ENCODE data around the gene KIFBP. TPM values are rescaled to one million over a fixed set of nuclear protein-coding genes. Genes with fewer than 3 reads are reported as not detected.
"Not testable (repeated sequence)": the region's sequence is repeated elsewhere in the genome, so short reads cannot be mapped to it uniquely, and the experiment has no call there.

The KIFBP gene
- polyA plus RNA-seq, 1 donor, result 23.9 TPM

DNA sequence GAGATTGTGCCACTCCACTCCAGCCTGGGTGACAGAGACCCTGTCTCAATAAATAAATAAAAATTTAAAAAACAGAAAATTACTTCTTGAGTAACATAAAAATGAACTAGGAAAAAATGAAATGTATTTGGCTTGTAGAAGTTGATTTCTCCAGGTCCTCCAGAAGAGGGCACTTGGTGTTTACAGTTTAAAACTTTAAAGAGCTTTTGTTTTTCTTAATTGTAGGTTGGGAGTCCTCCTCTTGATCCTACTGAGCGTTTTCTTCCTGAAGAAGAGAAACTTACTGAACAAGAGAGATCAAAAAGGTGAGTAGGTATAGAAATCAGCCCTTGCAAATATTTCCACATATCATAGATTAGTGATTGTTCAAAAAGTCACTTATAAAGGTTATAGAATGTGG, 16.2 kb downstream of the KIFBP start:
- DNase-seq, result no peak

DNA sequence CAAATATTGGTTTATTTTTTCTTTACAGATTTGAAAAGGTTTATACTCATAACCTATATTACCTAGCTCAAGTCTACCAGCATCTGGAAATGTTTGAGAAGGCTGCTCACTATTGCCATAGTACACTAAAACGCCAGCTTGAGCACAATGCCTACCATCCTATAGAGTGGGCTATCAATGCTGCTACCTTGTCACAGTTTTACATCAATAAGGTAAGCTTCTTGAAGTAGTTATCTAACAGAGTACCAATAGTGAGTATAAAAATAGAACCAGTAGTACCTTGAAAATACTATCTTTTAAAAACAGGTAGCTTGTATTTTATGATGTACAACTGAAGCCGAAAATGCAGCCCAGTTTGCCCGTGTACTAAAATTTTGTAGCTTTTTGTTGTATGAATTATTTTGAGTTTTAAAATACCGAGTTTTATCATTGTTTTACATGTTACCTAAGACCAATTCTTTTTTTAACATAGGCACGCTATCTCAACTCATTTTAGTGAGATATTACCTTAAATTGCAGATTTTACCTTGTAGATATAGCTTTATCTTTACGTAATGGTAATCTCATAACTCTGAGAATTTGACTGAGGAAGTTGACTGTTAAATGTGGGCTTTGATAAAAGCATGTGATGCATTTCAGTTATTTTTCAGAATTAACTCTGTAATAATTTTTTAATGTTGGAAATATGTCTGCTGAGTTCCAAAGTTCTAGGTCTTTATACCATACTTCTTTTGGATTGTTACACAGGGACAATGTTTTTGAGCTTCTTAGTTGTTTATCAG, 17.3 kb downstream of the KIFBP start:
- no peak for DNase-seq

DNA sequence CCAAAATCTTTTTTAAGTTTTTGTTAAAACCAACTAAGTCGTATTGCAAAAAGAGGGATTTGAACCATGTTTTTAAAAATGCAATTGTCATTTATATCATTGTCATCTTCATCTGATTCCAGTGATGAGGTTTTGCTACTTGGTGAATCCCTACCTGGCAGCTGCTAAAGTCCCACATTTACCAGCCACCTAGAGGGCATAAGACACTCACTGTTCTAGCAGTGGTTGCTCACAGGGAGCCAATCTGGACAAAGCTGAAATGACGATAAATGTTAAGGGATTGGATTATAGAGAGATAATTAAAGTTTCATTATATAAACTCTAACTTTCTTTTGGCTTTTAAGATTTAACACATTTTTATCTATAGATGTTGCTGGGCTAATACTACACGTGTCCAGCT, 18.7 kb downstream of the KIFBP start:
- no peak for DNase-seq

DNA sequence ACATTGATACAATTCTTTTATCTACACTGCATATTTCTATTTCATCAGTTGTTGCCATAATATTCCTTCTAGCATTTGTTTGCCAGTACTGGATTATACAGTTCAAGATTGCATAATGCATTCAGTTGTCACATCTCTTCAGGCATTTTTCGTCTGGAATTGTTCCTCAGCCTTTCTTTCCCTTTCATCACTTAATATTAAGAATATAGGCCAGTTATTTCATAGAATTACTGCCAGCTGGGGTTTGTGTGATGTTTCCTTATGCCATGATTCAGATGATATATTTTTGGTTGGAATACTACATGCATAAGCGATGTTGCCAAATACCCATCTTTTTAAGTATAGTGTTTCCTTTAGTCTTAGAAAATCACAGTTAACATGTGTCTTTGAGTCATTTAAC, 20.8 kb downstream of the KIFBP start:
- DNase-seq, result no peak

DNA sequence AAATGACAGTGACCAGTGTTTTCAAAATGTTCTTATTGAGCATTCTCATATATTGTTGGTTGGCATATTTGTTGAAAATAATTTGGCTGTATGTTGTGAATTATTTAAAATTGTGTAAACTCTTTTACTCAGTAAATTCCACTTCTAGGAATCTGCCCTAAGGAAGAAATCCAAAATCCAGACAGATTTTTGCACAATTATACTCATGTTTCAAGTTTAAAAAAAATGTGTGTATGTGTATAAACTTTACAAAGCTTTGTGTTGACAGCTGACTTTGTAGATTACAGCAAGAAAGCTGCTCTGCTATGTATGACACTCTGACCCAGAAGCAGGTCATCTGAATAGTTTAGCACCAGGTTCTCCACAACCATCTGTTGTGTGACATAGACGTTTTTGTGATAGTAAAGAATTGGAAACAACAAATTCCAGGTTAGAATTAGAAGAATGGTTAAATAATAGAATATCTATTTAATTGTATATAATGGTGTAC, 21.6 kb downstream of the KIFBP start:
- no peak for DNase-seq

DNA sequence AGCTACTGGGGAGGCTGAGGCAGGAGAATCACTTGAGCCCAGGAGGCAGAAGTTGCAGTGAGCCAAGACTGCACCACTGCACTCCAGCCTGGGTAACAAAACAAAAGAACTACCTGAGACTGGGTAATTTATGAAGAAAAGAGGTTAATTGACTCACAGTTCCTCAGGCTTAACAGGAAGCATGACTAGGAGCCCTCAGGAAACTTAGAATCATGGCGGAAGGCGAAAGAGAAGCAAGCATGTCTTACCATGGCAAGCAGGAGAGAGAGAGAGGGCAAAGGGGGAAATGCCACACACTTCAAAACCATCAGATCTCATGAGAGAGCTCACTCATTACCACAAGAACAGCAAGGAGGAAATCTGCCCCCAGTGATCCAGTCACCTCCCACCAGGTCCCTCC, 24.2 kb downstream of the KIFBP start:
- not testable (repeated sequence) for DNase-seq

DNA sequence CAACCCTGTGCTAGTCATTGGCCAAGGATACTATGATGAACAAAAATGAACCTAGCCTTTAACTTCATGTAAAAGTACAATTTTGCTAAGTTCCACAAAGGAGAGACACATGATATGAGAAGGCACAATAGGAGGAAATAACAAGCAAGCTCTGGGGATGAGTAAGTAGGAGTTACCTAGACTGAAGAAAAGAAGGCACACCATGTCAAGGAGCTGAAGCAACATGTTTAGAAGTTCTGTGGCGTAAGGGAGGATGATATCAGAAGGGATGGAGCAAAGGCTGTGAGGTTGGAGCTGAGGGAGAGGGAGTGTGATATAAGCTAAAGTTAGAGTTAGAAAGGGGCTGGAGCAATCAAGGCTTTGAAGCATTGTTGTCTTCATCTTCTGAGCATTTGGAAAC, 25.6 kb downstream of the KIFBP start:
- DNase-seq, result no peak

DNA sequence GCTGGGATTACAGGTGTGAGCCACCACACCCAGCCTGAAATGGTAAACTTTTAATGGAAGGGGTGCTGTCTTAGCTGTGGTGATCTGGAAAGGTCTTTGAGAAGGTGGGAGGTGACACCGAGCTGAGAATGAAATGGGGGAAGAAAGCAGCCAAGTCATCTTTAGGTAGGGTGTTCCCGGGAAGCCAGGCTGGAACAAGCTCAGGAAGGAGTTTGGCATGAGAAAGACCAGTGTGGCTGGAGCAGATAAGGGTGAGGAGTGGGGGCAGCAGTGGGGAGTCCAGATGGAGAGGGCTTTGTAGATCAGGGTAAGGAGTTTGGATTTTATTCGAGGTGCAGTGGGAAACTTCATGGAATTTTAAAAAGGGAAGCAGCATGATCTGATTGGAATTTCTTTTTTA, 30.0 kb downstream of the KIFBP start:
- DNase-seq, result no peak

DNA sequence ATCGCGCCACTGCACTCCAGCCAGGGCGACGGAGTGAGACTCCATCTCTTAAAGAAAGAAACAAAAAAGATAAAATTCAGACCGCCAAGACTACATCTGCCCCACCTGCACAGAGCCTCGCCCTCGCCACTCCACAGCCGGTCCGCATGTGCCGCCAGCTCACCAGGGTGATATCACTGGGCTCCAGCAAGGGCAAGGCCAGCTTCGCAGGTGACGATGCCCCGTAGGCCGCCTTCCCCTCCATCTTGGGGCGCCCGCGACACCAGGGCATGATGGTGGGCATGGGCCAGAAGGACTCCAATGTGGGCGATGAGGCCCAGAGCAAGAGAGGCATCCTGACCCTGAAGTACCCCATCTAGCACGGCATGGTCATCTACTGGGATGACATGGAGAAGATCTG, 34.0 kb downstream of the KIFBP start:
- no peak for DNase-seq

DNA sequence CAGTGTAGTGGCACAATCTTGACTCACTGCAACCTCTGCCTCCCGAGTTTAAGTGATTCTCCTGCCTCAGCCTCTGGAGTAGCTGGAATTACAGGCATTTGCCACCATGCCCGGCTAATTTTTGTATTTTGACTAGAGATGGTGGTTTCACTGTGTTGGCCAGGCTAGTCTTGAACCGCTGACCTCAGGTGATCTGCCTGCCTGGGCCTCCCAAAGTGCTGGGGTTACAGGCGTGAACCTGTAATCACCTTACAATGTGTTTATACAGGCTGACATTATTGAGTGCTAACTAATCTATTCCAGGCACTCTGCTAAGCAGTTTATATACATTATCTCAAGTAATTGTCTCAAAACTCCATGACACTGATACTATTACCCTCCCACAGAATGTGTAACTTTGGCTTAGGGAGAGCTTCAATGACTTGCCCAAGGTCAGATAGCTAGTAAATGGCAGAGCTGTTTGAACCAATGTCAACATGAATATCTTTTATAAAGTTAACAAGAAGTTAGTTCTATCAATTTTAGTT, 36.8 kb downstream of the KIFBP start:
- no peak for DNase-seq

DNA sequence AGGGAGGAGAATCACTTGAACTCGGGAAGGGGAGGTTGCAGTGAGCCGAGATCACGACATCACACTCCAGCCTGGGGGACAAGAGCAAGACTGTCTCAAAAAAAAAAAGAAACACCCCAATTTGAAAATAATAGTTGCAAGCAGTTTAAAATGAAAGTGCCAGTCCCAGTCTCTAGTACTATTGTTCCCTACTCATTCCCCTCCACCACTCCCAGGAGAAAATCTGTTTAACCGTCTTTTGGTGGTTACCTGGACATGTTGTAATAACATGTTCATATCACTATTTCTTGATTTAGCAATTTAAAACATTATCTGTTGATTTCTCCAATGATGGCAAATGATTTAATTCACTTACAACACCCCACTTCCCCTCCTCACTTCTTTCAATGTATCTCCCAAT, 44.7 kb downstream of the KIFBP start:
- no peak for DNase-seq

DNA sequence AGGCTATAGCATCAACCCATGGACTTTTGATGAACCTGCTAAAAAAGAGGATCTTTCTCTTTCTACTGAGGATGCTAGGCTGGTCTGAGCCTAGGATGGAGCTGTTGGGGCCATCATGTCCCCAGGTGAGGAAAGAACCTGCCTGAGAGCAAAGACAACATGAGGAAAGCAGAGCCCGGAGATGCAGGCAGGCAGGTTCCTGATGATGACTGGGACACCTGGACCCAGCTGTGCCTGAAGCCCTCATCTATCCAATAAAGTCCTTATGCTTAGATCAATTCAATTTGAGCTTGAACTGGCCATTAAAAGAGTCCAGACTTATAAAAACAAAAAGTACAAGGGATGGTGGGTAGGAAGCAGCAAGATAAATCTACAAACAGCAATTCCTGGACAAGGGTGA, 48.9 kb downstream of the KIFBP start:
- no peak for DNase-seq

DNA sequence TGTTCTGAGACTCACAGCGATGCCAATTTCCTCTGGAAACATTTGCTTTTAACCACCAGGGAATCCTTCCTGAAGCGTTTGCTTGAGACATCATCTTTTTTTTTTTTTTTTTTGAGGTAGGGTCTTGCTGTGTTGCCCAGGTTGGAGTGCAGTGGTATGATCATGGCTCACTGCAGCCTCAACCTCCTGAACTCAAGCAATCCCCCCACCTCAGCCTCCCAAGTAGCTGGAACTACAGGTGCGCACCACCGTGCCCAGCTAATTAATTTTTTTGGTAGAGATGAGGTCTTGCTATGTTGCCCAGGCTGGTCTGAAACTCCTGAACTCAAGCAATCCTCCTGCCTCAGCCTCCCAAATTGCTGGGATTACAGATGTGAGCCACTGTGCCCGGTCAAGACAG, 52.3 kb downstream of the KIFBP start:
- DNase-seq, result not testable (repeated sequence)

DNA sequence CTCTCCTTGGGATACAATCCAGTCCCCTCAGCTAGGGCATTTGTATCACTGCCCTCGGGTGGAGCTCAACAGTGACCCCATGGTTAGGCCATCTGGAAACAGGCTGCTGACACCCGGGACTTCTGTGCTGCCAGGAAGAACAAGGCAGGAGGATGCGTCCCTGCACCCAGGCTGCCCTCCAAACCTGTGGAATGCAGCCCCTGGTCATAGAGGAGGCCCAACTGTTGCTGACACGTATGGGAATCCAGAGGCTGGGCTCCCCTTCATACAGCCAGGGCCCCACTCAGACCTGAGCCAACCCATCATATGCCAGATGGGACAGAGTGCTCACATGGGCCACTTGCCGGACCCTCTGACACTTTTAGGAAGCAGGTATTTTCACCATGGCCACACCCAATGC, 53.8 kb downstream of the KIFBP start:
- no peak for DNase-seq

DNA sequence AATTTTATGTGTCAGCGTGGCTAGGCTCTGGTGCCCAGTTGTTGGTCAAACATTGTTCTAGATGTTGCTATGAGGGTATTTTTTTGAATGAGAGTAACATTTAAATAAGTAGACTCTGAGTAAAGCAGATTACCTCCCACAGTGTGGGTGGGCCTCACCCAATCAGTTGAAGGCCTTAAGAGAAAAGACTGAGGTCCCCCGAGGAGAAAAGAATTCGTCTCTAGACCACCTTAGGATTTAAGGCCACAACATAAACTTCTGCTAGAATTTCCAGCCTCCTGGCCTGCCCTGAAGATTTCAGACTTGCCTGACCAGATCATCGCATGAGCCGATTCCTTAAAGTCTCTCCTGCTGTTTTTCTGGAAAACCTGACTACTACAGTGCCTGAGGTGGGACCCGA, 54.2 kb downstream of the KIFBP start:
- no peak for DNase-seq

DNA sequence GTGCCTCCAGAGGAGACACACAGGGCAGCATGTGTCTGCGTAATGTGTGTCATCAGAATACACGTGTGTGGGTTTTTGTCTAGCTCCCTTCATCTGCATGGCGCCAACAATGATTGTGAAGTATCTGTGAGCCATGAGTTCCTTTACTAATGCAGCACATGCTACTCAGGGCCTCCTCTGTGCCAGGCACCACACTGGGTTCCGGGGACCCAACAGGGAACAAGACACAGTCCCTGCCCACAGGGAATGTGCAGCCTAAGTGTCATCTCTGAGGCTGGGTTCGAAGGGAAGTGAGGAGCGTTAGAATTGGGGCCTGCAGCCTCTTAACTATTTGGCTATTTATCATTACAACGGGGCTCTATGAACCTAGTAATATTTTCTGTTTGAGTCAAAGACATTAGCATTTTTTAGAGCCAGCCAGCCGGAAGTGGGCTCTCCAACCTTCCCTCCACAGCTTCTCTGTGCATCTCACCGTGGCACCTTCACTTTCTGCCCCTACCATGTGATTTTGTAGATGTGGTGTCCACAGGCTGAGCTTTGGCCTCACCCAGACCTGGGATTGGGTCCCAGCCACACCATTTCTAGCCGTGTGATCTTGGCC, 55.4 kb downstream of the KIFBP start:
- no peak for DNase-seq

DNA sequence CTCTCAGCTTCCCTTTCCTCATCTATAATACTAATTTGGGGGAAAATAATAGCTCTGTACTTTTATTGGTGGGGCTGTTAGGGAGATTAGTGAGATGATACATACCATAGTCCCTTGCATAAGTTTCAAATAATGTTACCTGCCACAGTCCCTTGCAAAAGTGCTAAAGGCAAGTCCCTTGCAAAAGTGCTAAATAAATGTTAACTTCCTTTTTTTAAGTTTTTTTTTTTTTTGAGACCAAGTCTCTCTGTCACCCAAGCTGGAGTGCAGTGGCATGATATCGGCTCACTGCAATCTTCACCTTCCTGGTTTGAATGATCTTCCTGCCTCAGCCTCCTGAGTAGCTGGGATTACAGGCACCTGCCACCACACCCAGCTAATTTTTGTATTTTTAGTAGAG, 55.9 kb downstream of the KIFBP start:
- no peak for DNase-seq

DNA sequence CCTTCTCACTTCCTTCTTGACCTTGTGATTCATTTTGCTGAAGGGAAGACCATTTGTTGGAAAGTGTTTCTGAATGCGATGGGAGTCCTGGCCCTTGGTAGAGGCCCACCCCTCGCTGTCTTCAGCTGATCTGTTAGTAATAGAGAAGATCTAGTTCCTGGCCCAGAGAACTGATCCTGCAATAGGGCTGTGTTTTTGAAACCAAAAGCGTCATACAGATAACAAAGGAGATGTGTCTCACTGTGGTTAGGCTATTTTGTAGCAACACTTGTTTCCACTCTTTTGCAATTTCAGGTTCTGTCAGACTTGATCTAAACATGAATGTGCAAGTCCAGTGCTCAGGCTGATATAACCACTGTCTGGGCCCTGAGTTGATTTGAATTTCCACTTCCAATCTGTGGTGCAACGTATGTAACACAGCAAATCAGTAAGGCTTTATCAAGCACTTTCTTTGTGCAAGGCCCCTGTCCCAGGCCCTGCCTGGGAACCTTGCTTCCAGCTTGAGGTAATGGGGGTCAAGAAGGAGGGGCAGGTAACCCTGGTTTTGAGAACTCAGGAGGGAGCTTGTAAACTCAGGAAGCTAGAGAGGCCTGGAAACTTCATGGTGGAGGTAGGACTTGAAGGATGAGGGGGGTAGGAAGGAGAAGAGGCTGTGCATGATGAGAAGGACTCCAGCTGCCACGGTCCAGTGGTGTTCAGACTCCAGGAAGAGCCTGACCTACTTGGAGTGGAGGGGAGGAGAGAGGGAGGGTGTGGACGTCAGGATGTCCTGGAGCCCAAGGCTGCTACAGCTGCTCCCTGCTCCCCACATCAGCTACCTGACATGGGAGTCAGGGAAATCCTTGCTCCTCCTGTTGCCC, 57.1 kb downstream of the KIFBP start:
- DNase-seq, result no peak

DNA sequence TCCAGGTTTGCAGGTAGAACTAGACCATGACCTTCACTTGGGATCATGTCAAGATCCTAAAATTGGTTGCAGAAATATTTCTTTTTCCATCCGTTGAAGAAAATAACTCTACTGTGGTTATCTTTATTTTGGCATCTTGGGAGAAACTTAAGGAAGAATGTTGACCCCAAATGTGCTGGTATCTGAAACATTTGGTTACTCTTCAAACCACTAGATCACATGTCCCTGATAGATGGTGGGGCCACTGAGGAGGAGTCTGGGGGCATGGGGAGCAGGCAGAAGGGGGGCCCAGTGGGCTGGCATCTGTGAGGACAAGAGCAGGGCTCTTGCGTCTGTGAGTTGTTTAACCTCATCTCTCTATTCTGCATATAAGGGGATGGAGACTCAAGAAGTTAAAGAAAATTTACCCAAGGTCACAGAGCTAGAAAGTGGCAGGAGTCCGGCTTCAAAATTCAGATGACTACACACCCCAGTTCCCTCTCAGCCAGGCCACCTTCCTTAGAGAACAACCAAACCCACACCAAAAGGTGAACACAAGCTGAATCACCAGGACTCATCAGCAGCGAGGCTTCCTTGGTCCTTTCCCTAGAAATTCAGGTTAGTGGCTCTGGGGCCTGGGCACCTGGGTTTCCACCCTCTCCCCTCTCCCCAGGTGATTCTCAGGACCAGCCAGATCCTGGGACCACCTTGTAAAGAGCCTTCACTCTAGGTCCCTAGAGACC, 58.7 kb downstream of the KIFBP start:
- DNase-seq, result no peak

DNA sequence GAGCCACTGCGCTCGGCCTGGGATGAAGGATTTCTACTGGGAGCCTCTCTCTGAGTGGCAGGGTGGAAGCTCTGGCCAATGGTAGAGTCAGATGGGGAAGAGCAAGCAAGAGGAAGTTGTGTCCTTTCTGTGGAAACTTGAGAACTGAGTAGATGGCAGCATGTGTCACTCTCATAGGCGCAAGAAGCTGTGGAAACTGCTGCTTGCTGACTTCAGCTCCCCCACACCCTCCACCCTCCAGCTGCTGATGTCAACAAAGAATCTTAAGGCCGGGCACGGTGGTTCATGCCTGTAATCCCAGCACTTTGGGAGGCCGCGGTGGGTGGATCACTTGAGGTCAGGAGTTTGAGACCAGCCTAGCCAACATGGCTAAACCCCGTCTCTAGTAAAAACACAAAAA, 59.5 kb downstream of the KIFBP start:
- DNase-seq, result no peak

DNA sequence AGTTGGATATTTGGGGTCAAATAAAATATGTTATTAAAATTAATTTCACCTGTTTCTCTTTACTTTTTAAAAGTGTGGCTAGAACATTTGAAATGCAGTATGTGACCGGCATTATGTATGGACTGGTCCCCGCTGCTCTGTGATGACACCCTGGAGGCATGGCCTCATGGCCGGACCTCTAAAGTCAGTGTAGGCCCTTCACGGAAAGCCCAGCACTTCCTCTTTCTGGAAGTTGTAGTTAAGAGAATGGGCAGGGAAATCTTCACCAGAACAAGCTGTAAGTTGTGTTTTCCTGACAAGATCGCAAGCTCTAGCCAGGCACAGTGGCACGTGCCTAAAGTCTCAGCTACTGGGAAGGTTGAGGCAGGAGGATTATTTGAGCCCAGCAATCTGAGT, 61.0 kb downstream of the KIFBP start:
- no peak for DNase-seq

DNA sequence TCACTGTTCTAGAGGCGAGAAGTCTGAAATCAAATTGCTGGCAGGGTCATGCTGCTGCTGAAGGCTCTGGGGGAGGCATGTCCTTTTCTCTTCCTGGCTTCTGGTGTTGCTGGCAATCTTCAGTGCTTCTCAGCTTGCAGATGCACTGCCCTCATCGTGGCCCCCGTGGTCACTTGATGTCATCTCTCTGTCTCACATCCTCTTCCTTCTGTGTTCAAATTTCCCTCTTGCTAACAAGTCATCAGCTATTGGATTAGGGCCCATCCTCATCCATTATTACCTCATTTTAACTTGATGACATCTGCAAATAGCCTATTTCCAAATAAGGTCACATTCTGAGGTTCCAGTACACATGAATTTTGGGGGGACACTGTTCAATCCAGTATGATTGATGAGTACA, 62.7 kb downstream of the KIFBP start:
- no peak for DNase-seq
